GM12878 (cell line): ENCODE data around the gene SAP30L. TPM values are rescaled to one million over a fixed set of nuclear protein-coding genes. Genes with fewer than 3 reads are reported as not detected.

Experiments
- ATF7 ChIP-seq: fragments of 450-650 bp; IDR thresholded peaks from 2 replicates; pipeline ENCODE4 v1.6.1; 2016; ENCODE audit warnings: low read depth, mild to moderate bottlenecking
- BCL3 ChIP-seq: IDR thresholded peaks from 2 replicates; pipeline ENCODE4 v1.6.1; 2011; ENCODE audit warnings: borderline replicate concordance, low read depth, mild to moderate bottlenecking, moderate library complexity, low read length; ENCODE audit not compliant: insufficient read depth, poor library complexity, severe bottlenecking
- CBX5 ChIP-seq: sonication (generic); IDR thresholded peaks from 2 replicates; pipeline ENCODE4 v1.6.1; 2016; ENCODE audit warnings: low read depth, moderate library complexity, mild to moderate bottlenecking, inconsistent platforms
- CHD2 ChIP-seq: IDR thresholded peaks from 2 replicates; pipeline ENCODE4 v1.6.1; 2011; ENCODE audit warnings: low read depth, low read length, improper control_type of control experiment, borderline replicate concordance
- CHD4 ChIP-seq: fragments of 200-600 bp; sonication (generic); IDR thresholded peaks from 2 replicates; pipeline ENCODE4 v1.6.1; 2016; ENCODE audit warnings: mild to moderate bottlenecking
- FOS ChIP-seq: IDR thresholded peaks from 3 replicates; pipeline ENCODE4 v1.6.1; 2011; ENCODE audit warnings: borderline replicate concordance; ENCODE audit not compliant: insufficient read length; ENCODE audit errors: extremely low read depth
- HDAC6 ChIP-seq: fragments of 200-600 bp; sonication (generic); IDR thresholded peaks from one replicate; pipeline ENCODE4 v1.8.0; 2017; ENCODE audit warnings: antibody characterized with exemption; ENCODE audit not compliant: unreplicated experiment
- JUND ChIP-seq: IDR thresholded peaks from 2 replicates; pipeline ENCODE4 v1.6.1; 2012; ENCODE audit warnings: low read depth, mild to moderate bottlenecking, low read length, improper control_type of control experiment, moderate library complexity
- MYC ChIP-seq: IDR thresholded peaks from 2 replicates; pipeline ENCODE4 v1.6.1; 2011; ENCODE audit warnings: mild to moderate bottlenecking, low read length, moderate library complexity, inconsistent platforms; ENCODE audit not compliant: insufficient read depth, insufficient replicate concordance, insufficient read length, severe bottlenecking
- NFXL1 ChIP-seq: fragments of 450-650 bp; IDR thresholded peaks from 2 replicates; pipeline ENCODE4 v1.6.1; 2017; ENCODE audit warnings: antibody characterized with exemption, mild to moderate bottlenecking, borderline replicate concordance
- NFYA ChIP-seq: IDR thresholded peaks from 2 replicates; pipeline ENCODE4 v1.6.1; 2011; ENCODE audit warnings: low read depth, mild to moderate bottlenecking, low read length, improper control_type of control experiment, borderline replicate concordance
- POLR2AphosphoS2 ChIP-seq: IDR thresholded peaks from 2 replicates; pipeline ENCODE4 v1.6.1; 2011; ENCODE audit warnings: low read depth, mild to moderate bottlenecking, low read length, improper control_type of control experiment, moderate library complexity
- RAD21 ChIP-seq: IDR thresholded peaks from 2 replicates; pipeline ENCODE4 v1.6.1; 2011; ENCODE audit warnings: mild to moderate bottlenecking, low read depth, low read length, moderate library complexity; ENCODE audit not compliant: insufficient read depth
- RB1 ChIP-seq: fragments of 450-650 bp; formaldehyde crosslinking; IDR thresholded peaks from 2 replicates; pipeline ENCODE4 v1.6.1; 2017; ENCODE audit warnings: mild to moderate bottlenecking, borderline replicate concordance
- RBBP5 ChIP-seq: fragments of 200-600 bp; sonication (generic); conservative IDR thresholded peaks from 2 replicates; pipeline ENCODE4 v1.6.1; 2016
- RELA ChIP-seq: fragments of 450-650 bp; IDR thresholded peaks from 2 replicates; pipeline ENCODE4 v1.8.0; 2014; ENCODE audit warnings: borderline replicate concordance; ENCODE audit not compliant: partially characterized antibody
- RELB ChIP-seq: fragments of 450-650 bp; IDR thresholded peaks from 2 replicates; pipeline ENCODE4 v1.6.1; 2017; ENCODE audit warnings: low read depth, mild to moderate bottlenecking, moderate library complexity
- RFX5 ChIP-seq: IDR thresholded peaks from 2 replicates; pipeline ENCODE4 v1.6.1; 2011; ENCODE audit warnings: low read depth, low read length, improper control_type of control experiment
- RUNX3 ChIP-seq: IDR thresholded peaks from 2 replicates; pipeline ENCODE4 v1.6.1; 2012; ENCODE audit warnings: low read length, inconsistent platforms
- SKIL ChIP-seq: fragments of 450-650 bp; IDR thresholded peaks from 2 replicates; pipeline ENCODE4 v1.6.1; 2017; ENCODE audit warnings: mild to moderate bottlenecking, low read depth, inconsistent platforms; ENCODE audit not compliant: poor library complexity, severe bottlenecking
- SMAD5 ChIP-seq: IDR thresholded peaks from 2 replicates; pipeline ENCODE4 v1.6.1; 2016; ENCODE audit warnings: antibody characterized with exemption, low read depth
- SP1 ChIP-seq: IDR thresholded peaks from one replicate; pipeline ENCODE4 v1.6.1; 2011; ENCODE audit warnings: low read depth, low read length
- SRF ChIP-seq, 2 experiments: IDR thresholded peaks; 2 replicates each; pipeline ENCODE4 v1.6.1; 2011; ENCODE audit warnings: low read depth in 2 of 2, low read length in 2 of 2, mild to moderate bottlenecking in 1 of 2, moderate library complexity in 1 of 2
- USF1 ChIP-seq: IDR thresholded peaks from 2 replicates; pipeline ENCODE4 v1.6.1; 2011; ENCODE audit warnings: borderline replicate concordance, low read depth, mild to moderate bottlenecking, moderate library complexity, mixed read lengths, low read length; ENCODE audit not compliant: insufficient read depth; ENCODE audit errors: extremely low read length
- ZNF384 ChIP-seq: IDR thresholded peaks from 2 replicates; pipeline ENCODE4 v1.6.1; 2012; ENCODE audit warnings: low read depth, mild to moderate bottlenecking, low read length, improper control_type of control experiment, borderline replicate concordance
- polyA plus RNA-seq, 11 experiments: library from polyadenylated mRNA; depleted of rRNA in 4 of 11; unstranded in 6 of 11; stranded (reverse) in 5 of 11; fragments of >200 nt; fragmentation: Nextera tagmentation in 4 of 11; fragmentation: Illumina TruSeq in 1 of 11; extraction: Ambion mirVana in 4 of 11; extraction: Trizol in 1 of 11; gene quantifications; 1 replicate in 1 of 11; 2 replicates in 10 of 11; pipeline versions ENCODE4 v1.2.1 to v1.2.3, GENCODE V29; 2011 to 2016; ENCODE audit warnings: inconsistent platforms in 2 of 11, missing spikeins in 2 of 11, low read depth in 1 of 11
- total RNA-seq, 4 experiments: library from RNA; depleted of rRNA in 3 of 4; stranded (reverse); fragments of >200 nt in 3 of 4; fragmentation: Illumina TruSeq in 1 of 4; extraction: Trizol in 1 of 4; gene quantifications; 2 replicates each; pipeline versions ENCODE4 v1.2.1 to v1.2.3, GENCODE V29; 2013 to 2021

SAP30L gene
- total and polyA plus RNA-seq, 10 of the 15 experiments (the other 5 are each of a cell fraction or from before 2014, with no cell fraction given), result 2.4 to 36.8 (median 15.7) TPM

- TF ChIP-seq BCL3 (no peak), RBBP5 (no peak), ATF7 (no peak), CHD4 (no peak), NFYA (no peak), CHD2 (no peak), JUND (no peak), FOS (no peak), RAD21 (peak; percentile 98), HDAC6 (no peak), POLR2AphosphoS2 (no peak), SRF (IDR thresholded peaks at IDR 0.05; ENCODE audit: low read depth in 2 of 2, low read length in 2 of 2) (no peak), SMAD5 (no peak), RFX5 (no peak), RELA (peak; percentile 43), NFXL1 (no peak), RUNX3 (peak; percentile 51), SP1 (no peak), CBX5 (no peak), RB1 (no peak), RELB (no peak), MYC (no peak), USF1 (no peak), ZNF384 (no peak), SKIL (no peak)
Observed at GRCh38 chr5:154467655-154468354, 22.0 kb downstream of the SAP30L start (continued).
